WTC11 (cell line): ENCODE measurements around the gene MRNIP. TPM values are rescaled to one million over a fixed set of nuclear protein-coding genes. Genes with fewer than 3 reads are reported as not detected.
A peak's percentile ranks its signal among the peaks of the same experiment; 100 is the strongest.

Experiments used
- ATAC-seq: fragments of 200-7000 bp; cut with Tn5 transposase; 2 replicates; pipeline ENCODE4 v1.10.0; 2021; ENCODE audit warnings: mild to moderate bottlenecking, moderate library complexity
- CTCF ChIA-PET: fragments of 300-600 bp; sonication (Branson Sonifier 250); formaldehyde crosslinking; loops from one replicate; lab custom pipeline; 2021; ENCODE audit warnings: antibody characterized with exemption; lab: Charles Lee
- POLR2A ChIA-PET: fragments of 350-600 bp; sonication (Branson Sonifier 250); formaldehyde crosslinking; loops from one replicate; lab custom pipeline; 2021; ENCODE audit warnings: antibody characterized with exemption; lab: Charles Lee
- DNase-seq: peaks from one replicate; pipeline ENCODE4 v3.0.0; 2021; ENCODE audit warnings: low spot score
- H3K27ac Mint-ChIP-seq: 2 replicates; pipeline ENCODE4 v1.8.0; 2021; ENCODE audit warnings: mixed read lengths
- H3K27me3 Mint-ChIP-seq: 2 replicates; pipeline ENCODE4 v1.8.0; 2021; ENCODE audit warnings: low read depth, mild to moderate bottlenecking, moderate library complexity, mixed read lengths
- H3K36me3 Mint-ChIP-seq: 2 replicates; pipeline ENCODE4 v1.8.0; 2021; ENCODE audit warnings: mixed read lengths
- H3K4me1 Mint-ChIP-seq: 2 replicates; pipeline ENCODE4 v1.8.0; 2022; ENCODE audit warnings: mixed read lengths
- H3K4me3 Mint-ChIP-seq: 2 replicates; pipeline ENCODE4 v1.8.0; 2021; ENCODE audit warnings: mild to moderate bottlenecking, moderate library complexity, mixed read lengths
- H3K9me3 Mint-ChIP-seq: 2 replicates; pipeline ENCODE4 v1.8.0; 2021; ENCODE audit warnings: mixed read lengths
- AFF4 ChIP-seq: sonication (generic); formaldehyde crosslinking; IDR thresholded peaks from 2 replicates; pipeline ENCODE4 v1.8.1; 2023; ENCODE audit warnings: mild to moderate bottlenecking, missing genetic modification reagents, borderline replicate concordance
- ATF1 ChIP-seq: sonication (generic); formaldehyde crosslinking; IDR thresholded peaks from 2 replicates; pipeline ENCODE4 v1.8.1; 2023; ENCODE audit warnings: mild to moderate bottlenecking, moderate library complexity, missing genetic modification reagents
- CDX4 ChIP-seq: fragments of 250-450 bp; sonication (Bioruptor Pico); IDR thresholded peaks from 2 replicates; pipeline ENCODE4 v1.9.0; 2021; ENCODE audit warnings: moderate library complexity, mild to moderate bottlenecking, inconsistent platforms, borderline replicate concordance
- ETV6 ChIP-seq: sonication (generic); formaldehyde crosslinking; IDR thresholded peaks from 2 replicates; pipeline ENCODE4 v1.8.1; 2022; ENCODE audit warnings: mild to moderate bottlenecking, missing genetic modification reagents
- HMGA2 ChIP-seq: fragments of 250-450 bp; sonication (Bioruptor Pico); IDR thresholded peaks from 2 replicates; pipeline ENCODE4 v1.4.0; 2021; ENCODE audit warnings: mild to moderate bottlenecking, moderate library complexity
- IRF2 ChIP-seq: sonication (generic); formaldehyde crosslinking; IDR thresholded peaks from 2 replicates; pipeline ENCODE4 v1.8.0; 2022; ENCODE audit warnings: low read depth, missing genetic modification reagents, borderline replicate concordance
- JAZF1 ChIP-seq: fragments of 250-450 bp; sonication (Bioruptor Pico); IDR thresholded peaks from 2 replicates; pipeline ENCODE4 v1.9.0; 2021; ENCODE audit warnings: moderate library complexity, mild to moderate bottlenecking, inconsistent platforms
- NFATC4 ChIP-seq: fragments of 250-450 bp; sonication (Bioruptor Pico); IDR thresholded peaks from 2 replicates; pipeline ENCODE4 v1.9.0; 2021; ENCODE audit warnings: mild to moderate bottlenecking
- NFYB ChIP-seq: sonication (generic); formaldehyde crosslinking; conservative IDR thresholded peaks from 2 replicates; pipeline ENCODE4 v1.8.0; 2022; ENCODE audit warnings: low read depth, missing genetic modification reagents
- PREB ChIP-seq: sonication (generic); formaldehyde crosslinking; IDR thresholded peaks from 2 replicates; pipeline ENCODE4 v1.8.1; 2022; ENCODE audit warnings: mild to moderate bottlenecking, missing genetic modification reagents, moderate library complexity, borderline replicate concordance
- SMAD4 ChIP-seq: sonication (generic); formaldehyde crosslinking; IDR thresholded peaks from 2 replicates; pipeline ENCODE4 v1.8.0; 2022; ENCODE audit warnings: mild to moderate bottlenecking, missing genetic modification reagents
- STAT6 ChIP-seq: sonication (generic); formaldehyde crosslinking; conservative IDR thresholded peaks from 2 replicates; pipeline ENCODE4 v1.8.1; 2023; ENCODE audit warnings: mild to moderate bottlenecking, low read depth, missing genetic modification reagents, moderate library complexity
- ZNF138 ChIP-seq: sonication (generic); formaldehyde crosslinking; conservative IDR thresholded peaks from 2 replicates; pipeline ENCODE4 v1.8.1; 2022; ENCODE audit warnings: mild to moderate bottlenecking, moderate library complexity, missing genetic modification reagents
- ZNF232 ChIP-seq: sonication (generic); formaldehyde crosslinking; IDR thresholded peaks from 2 replicates; pipeline ENCODE4 v1.8.0; 2022; ENCODE audit warnings: mild to moderate bottlenecking, missing genetic modification reagents
- ZNF317 ChIP-seq: sonication (generic); formaldehyde crosslinking; IDR thresholded peaks from 2 replicates; pipeline ENCODE4 v1.8.1; 2023; ENCODE audit warnings: low read depth, mild to moderate bottlenecking, moderate library complexity, missing genetic modification reagents, borderline replicate concordance
- total RNA-seq: library from RNA; stranded (reverse); gene quantifications from 3 replicates; pipeline ENCODE4 v1.2.3, GENCODE V29; 2021
- TF ChIP-seq, protein P1 (sequence below): fragments of 250-450 bp; sonication (Bioruptor Pico); conservative IDR thresholded peaks from 2 replicates; pipeline ENCODE4 v1.9.0; 2021; ENCODE audit warnings: mild to moderate bottlenecking
- TF ChIP-seq, protein P2 (sequence below): sonication (generic); formaldehyde crosslinking; IDR thresholded peaks from 2 replicates; pipeline ENCODE4 v1.8.0; 2022; ENCODE audit warnings: mild to moderate bottlenecking, missing genetic modification reagents

The MRNIP gene
- total RNA-seq, 1 experiment from 2014 or later: 42.0 TPM

GRCh38 chr5:179840766-179841165 lies 17.9 kb downstream of the MRNIP start:
- TF ChIP-seq CDX4 (CRISPR knock-in tag) (no peak), PREB (CRISPR knock-in tag) (no peak), NFATC4 (CRISPR knock-in tag) (no peak), IRF2 (CRISPR knock-in tag) (no peak), SMAD4 (CRISPR knock-in tag) (no peak)
- H3K36me3 Mint-ChIP-seq: peaks cover 73% of the 10 kb centered on the region
- no peaks in the 10 kb centered on the region for H3K27me3 Mint-ChIP-seq
- no peaks in the 10 kb centered on the region for H3K4me1 Mint-ChIP-seq
- no peak overlapping the region for H3K4me3 Mint-ChIP-seq
- POLR2A ChIA-PET: no interaction called here
- CTCF ChIA-PET: interaction anchor here (1.6 kb wide), 1 partner anchor 39 kb away, joined by 3 read pairs; no protein-coding TSS in a partner anchor
- DNase-seq (no peak), ATAC-seq (no peak)
- H3K27ac Mint-ChIP-seq: no peak overlapping the region
- peaks cover 11% of the 10 kb centered on the region for H3K9me3 Mint-ChIP-seq

GRCh38 chr5:179840321-179840720 lies 18.3 kb downstream of the MRNIP start:
- ChIA-PET CTCF (interaction anchor here (0.9 kb wide), 1 partner anchor 77 kb away, joined by 3 read pairs; no protein-coding TSS in a partner anchor), POLR2A (no interaction called here)
- DNase-seq (no peak), ATAC-seq (no peak)
- TF ChIP-seq HMGA2 (CRISPR knock-in tag) (no peak), ZNF232 (CRISPR knock-in tag) (no peak), NFYB (CRISPR knock-in tag) (no peak), JAZF1 (CRISPR knock-in tag) (no peak), ZNF138 (no peak), ETV6 (no peak), AFF4 (CRISPR knock-in tag) (no peak), STAT6 (CRISPR knock-in tag) (no peak), ZNF317 (CRISPR knock-in tag) (no peak), ATF1 (CRISPR knock-in tag) (no peak)
- TF ChIP-seq, protein P1, sequence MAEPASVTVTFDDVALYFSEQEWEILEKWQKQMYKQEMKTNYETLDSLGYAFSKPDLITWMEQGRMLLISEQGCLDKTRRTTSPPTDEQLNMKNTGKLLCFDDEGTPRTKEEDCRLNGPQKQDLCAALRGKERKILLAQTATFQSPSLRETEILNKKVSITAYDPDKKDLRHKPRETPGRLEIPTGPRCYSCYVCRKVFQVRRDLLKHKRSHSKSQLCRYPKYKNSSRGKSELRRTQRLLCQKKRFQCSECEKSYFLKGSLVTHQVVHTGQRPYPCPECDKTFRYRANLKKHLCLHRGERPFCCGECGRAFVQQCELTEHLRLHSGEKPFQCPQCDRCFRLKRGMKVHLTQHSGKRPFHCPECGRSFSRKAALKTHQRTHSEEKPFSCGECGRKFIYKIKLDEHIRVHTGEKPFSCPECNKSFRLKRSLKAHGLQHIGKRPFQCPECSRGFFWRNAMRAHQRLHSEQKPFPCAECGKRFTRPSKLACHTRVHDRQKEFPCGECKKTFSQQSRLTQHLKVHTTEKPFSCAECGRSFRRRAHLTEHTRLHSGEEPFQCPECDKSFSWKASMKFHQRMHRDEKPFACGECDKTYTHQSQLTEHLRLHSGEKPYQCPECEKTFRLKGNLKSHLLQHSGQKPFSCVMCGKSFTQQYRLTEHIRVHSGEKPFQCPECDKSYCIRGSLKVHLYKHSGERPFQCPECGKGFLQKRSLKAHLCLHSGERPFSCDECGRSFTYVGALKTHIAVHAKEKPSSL (CRISPR knock-in tag): no peak
- TF ChIP-seq, protein P2, sequence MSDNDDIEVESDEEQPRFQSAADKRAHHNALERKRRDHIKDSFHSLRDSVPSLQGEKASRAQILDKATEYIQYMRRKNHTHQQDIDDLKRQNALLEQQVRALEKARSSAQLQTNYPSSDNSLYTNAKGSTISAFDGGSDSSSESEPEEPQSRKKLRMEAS (CRISPR knock-in tag): no peak
- peaks cover 12% of the 10 kb centered on the region for H3K9me3 Mint-ChIP-seq
- H3K27me3 Mint-ChIP-seq: no peaks in the 10 kb centered on the region; the same call in 1 of the 2 replicates
- no peak overlapping the region for H3K4me3 Mint-ChIP-seq
- peak overlapping the region; percentile 60; the same call in 1 of the 2 replicates for H3K27ac Mint-ChIP-seq
- H3K36me3 Mint-ChIP-seq: peaks cover 77% of the 10 kb centered on the region
- H3K4me1 Mint-ChIP-seq: no peaks in the 10 kb centered on the region
